Stomach (tissue), 9 donors: Measurements from ENCODE around the gene UBR4. TPM values are rescaled to one million over a fixed set of nuclear protein-coding genes. Genes with fewer than 3 reads are reported as not detected.

Source experiments
- DNase-seq, 2 donors: peaks; one replicate each; pipeline versions ENCODE4 v3.0.0 to v3.0.0-alpha.2; 2013 to 2019
- H3K27ac ChIP-seq, 5 donors: fragments of 200-600 bp in 4 of 5; sonication (generic) in 4 of 5; one replicate each; pipeline ENCODE4 v1.5.1; 2013 to 2019; ENCODE audit warnings: mild to moderate bottlenecking in 1 of 5, moderate library complexity in 1 of 5
- H3K27me3 ChIP-seq, 3 donors: fragments of 200-600 bp; sonication (generic); one replicate each; pipeline ENCODE4 v1.5.1; 2017 to 2019; ENCODE audit warnings: mixed run types in 1 of 3
- H3K36me3 ChIP-seq, 4 donors: fragments of 200-600 bp; sonication (generic); 1 replicate in 3 of 4; 2 replicates in 1 of 4; pipeline ENCODE4 v1.5.1; 2016 to 2019
- H3K4me1 ChIP-seq, 4 donors: fragments of 200-600 bp; sonication (generic); one replicate each; pipeline ENCODE4 v1.5.1; 2016 to 2019
- H3K4me3 ChIP-seq, 4 donors: fragments of 200-600 bp; sonication (generic) in 3 of 4; one replicate each; pipeline ENCODE4 v1.5.1; 2016 to 2019; ENCODE audit warnings: mild to moderate bottlenecking in 1 of 4
- H3K9me3 ChIP-seq, 4 donors: fragments of 200-600 bp; sonication (generic); one replicate each; pipeline ENCODE4 v1.5.1; 2016 to 2019
- CTCF ChIP-seq, 7 experiments: fragments of 450-650 bp in 4 of 7; fragments of 200-600 bp in 3 of 7; sonication (generic) in 3 of 7; IDR thresholded peaks; one replicate each; pipeline ENCODE4 v1.5.1; 2016 to 2019; ENCODE audit warnings: antibody characterized with exemption in 7 of 7, control low read depth in 2 of 7, mild to moderate bottlenecking in 1 of 7
- EP300 ChIP-seq: sonication (generic); formaldehyde crosslinking; IDR thresholded peaks from one replicate; pipeline ENCODE4 v1.6.1; 2017; ENCODE audit warnings: antibody characterized with exemption
- POLR2A ChIP-seq, 4 donors: fragments of 450-650 bp; IDR thresholded peaks; one replicate each; pipeline ENCODE4 v1.6.1; 2016; ENCODE audit warnings: antibody characterized with exemption in 4 of 4, control low read depth in 2 of 4, mild to moderate bottlenecking in 1 of 4, moderate library complexity in 1 of 4
- POLR2AphosphoS5 ChIP-seq, 3 donors: sonication (generic); formaldehyde crosslinking; IDR thresholded peaks; one replicate each; pipeline ENCODE4 v1.6.1; 2016; ENCODE audit warnings: antibody characterized with exemption in 3 of 3
- WGBS, 5 donors: extraction: QIAGEN DNeasy Blood & Tissue Kit in 3 of 5; methylation state at CpG; one replicate each; pipeline versions ENCODE4 v1.1.5 to v1.1.7; 2013 to 2018; 5-methylcytosine and 5-hydroxymethylcytosine counted together
- intact Hi-C: fragments of 100-400 bp; cut with DNase I; formaldehyde crosslinking; loops from one replicate; pipeline ENCODE4 v1.15.1; 2023; ENCODE audit warnings: low total_unique reads
- polyA plus RNA-seq, 3 donors: library from polyadenylated mRNA; stranded (reverse); fragments of 200-250 nt; gene quantifications; one replicate each; pipeline ENCODE4 v1.2.3, GENCODE V29; 2013
- total RNA-seq, 5 donors: library from RNA; depleted of rRNA; stranded (reverse); fragments of >200 nt; gene quantifications; one replicate each; pipeline versions ENCODE4 v1.1.0 to v1.2.3, GENCODE V29; 2014 to 2016
- donor health status: healthy with polysubstance abuse.
- donor health status: Bipolar disorder and iron deficiency.
- donor health status: healthy.

UBR4 gene
- total and polyA plus RNA-seq, 8 donors = 41.9 to 262 (median 128) TPM

GRCh38 chr1:19067182-19067911 lies 142.7 kb downstream of the UBR4 start:
- no peak overlapping the region for H3K4me3 ChIP-seq
- WGBS, 5 donors = 23 to 38% (median 33%) methylated on average over 11 to 17 of the region's 17 CpGs
- H3K36me3 ChIP-seq = peaks cover 0 to 2% (median under 1%) of the 10 kb centered on the region in 4 donors
- H3K27ac ChIP-seq = peak overlapping the region; percentile 56 to 82 (median 75)
- H3K4me1 ChIP-seq = peaks cover 26 to 54% (median 39%) of the 10 kb centered on the region in 4 donors
- peak in 1 of 3 donors; percentile 21 for TF ChIP-seq POLR2AphosphoS5 (IDR thresholded peaks at IDR 0.05)
- TF ChIP-seq EP300 = no peak
- peak in 1 of 2 donors; percentile 65 for DNase-seq
- H3K9me3 ChIP-seq = no peaks in the 10 kb centered on the region
- intact Hi-C loops = no loop called here
- H3K27me3 ChIP-seq = peaks cover 0 to 7% (median 0%) of the 10 kb centered on the region in 3 donors

GRCh38 chr1:19066874-19067181 lies 143.2 kb downstream of the UBR4 start:
- intact Hi-C loops = no loop called here
- TF ChIP-seq POLR2AphosphoS5 (IDR thresholded peaks at IDR 0.05) (no peak), CTCF (IDR thresholded peaks at IDR 0.05) (no peak)
- H3K27ac ChIP-seq = peak overlapping the region; percentile 56 to 82 (median 75)
- H3K9me3 ChIP-seq = no peaks in the 10 kb centered on the region
- peak in 1 of 2 donors; percentile 72 for DNase-seq
- H3K27me3 ChIP-seq = peaks cover 0 to 7% (median 0%) of the 10 kb centered on the region in 3 donors
- no peaks in the 10 kb centered on the region for H3K36me3 ChIP-seq
- H3K4me1 ChIP-seq = peaks cover 26 to 53% (median 39%) of the 10 kb centered on the region in 4 donors
- no peak overlapping the region for H3K4me3 ChIP-seq
- 50 to 73% (median 57%) methylated on average over 8 to 10 of the region's 10 CpGs for WGBS, 5 donors

DNA sequence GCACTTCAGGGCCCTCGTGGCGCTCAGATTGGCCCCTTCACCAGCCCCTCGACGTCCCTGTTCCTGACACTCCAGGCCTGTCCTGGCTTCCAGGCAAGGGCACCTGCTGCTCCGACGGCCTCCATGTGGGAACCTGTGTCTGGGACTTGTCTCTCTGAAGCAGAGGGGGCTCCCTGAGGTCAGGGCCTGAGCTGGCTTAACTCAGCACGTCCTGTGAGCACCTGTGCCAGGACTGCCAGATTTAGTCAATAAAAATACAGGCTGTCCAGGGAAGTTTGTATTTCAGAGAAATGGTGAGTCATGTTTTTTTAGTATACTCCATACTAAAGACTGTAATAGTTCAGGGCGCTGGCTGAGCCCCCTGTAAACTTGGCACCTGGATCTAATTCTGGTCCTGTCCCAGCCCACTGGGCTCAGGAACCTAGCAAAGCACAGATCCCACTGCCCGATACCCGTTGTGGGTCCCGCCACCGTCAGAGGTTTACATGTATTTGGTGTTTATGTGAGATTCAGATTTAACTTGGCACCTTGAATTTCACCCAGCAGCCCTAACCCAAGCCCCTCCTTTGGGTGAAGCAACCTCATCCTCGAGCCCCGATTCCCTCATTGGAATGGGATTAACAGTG lies 143.7 kb downstream of the UBR4 start:
- H3K27ac ChIP-seq = peak overlapping the region; percentile 60 to 82 (median 75)
- TF ChIP-seq CTCF (IDR thresholded peaks at IDR 0.05) = no peak
- TF ChIP-seq POLR2A (IDR thresholded peaks at IDR 0.05) = no peak
- TF ChIP-seq EP300 = no peak
- TF ChIP-seq POLR2AphosphoS5 (IDR thresholded peaks at IDR 0.05) = no peak
- H3K4me1 ChIP-seq = peaks cover 26 to 48% (median 39%) of the 10 kb centered on the region in 4 donors
- H3K4me3 ChIP-seq = no peak overlapping the region
- peaks cover 0 to 7% (median 0%) of the 10 kb centered on the region in 3 donors for H3K27me3 ChIP-seq
- H3K36me3 ChIP-seq = no peaks in the 10 kb centered on the region
- intact Hi-C loops = no loop called here
- H3K9me3 ChIP-seq = no peaks in the 10 kb centered on the region
- peak in 1 of 2 donors; percentile 59 for DNase-seq
- 48 to 75% (median 64%) methylated on average over 13 to 14 of the region's 14 CpGs for WGBS, 5 donors

DNA sequence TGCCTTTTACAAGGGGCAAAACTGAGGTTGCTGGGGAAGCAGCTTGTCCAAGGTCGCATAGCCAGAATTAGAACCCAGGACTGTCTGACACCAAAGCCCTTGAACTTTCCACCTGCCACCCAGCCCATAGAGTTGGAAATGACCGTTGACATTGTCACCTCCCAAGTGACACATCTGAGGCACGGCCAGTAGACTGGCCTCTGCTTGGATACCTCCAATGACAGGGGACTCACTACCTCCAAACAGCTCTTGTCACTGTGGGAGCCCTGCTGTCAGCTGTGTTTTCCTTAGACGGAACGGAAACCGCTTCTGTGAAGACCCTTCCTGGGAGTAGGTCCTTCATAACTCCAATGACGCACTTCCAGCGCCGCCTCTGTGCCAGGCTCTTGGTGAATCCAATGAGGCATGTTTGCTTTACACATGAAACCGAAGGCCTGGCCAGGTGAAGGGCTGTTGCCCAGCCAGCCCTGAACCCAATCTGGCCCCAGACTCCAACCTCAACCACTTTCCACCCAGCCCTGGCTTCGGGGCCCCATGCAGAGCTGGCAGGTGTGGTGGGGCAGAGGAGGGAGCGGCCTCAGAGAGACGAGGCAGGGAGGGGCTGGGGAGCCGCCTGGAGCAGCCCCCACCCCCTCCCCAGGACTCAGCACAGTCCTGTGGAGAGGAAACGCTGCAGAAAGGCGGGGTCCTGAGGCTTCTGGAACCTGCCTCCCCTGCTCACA lies 144.4 kb downstream of the UBR4 start:
- no peak overlapping the region for H3K4me3 ChIP-seq
- peaks cover 26 to 42% (median 37%) of the 10 kb centered on the region in 4 donors for H3K4me1 ChIP-seq
- WGBS, 5 donors = 51 to 88% (median 58%) methylated on average over 8 to 16 of the region's 16 CpGs
- peak in 1 of 2 donors; percentile 77 for DNase-seq
- H3K27ac ChIP-seq = peak overlapping the region; percentile 60 to 82 (median 75)
- H3K9me3 ChIP-seq = no peaks in the 10 kb centered on the region
- intact Hi-C loops = no loop called here
- H3K27me3 ChIP-seq = peaks cover 0 to 7% (median 0%) of the 10 kb centered on the region in 3 donors
- TF ChIP-seq POLR2A (IDR thresholded peaks at IDR 0.05) (no peak), EP300 (no peak)
- no peaks in the 10 kb centered on the region for H3K36me3 ChIP-seq

- Histone ChIP-seq H3K4me1 (peaks cover 26 to 37% (median 34%) of the 10 kb centered on the region in 4 donors), H3K27ac (peak overlapping the region in 3 of 5 donors; percentile 75 to 82 (median 78)), H3K36me3 (no peaks in the 10 kb centered on the region), H3K9me3 (no peaks in the 10 kb centered on the region), H3K27me3 (peaks cover 0 to 7% (median 0%) of the 10 kb centered on the region in 3 donors), H3K4me3 (no peak overlapping the region)
- intact Hi-C loops = no loop called here
- no peak for TF ChIP-seq CTCF (IDR thresholded peaks at IDR 0.05)
- TF ChIP-seq EP300 = no peak
- no peak for TF ChIP-seq POLR2AphosphoS5 (IDR thresholded peaks at IDR 0.05)
- TF ChIP-seq POLR2A (IDR thresholded peaks at IDR 0.05) = no peak
- 93 to 100% (median 96%) methylated on average over 4 to 16 of the region's 16 CpGs for WGBS, 5 donors
- DNase-seq = no peak
These were observed 145.1 kb downstream of the UBR4 start for GRCh38 chr1:19064906-19065450.
